Left ventricle myocardium inferior (tissue), 1 donor: ENCODE measurements around the gene RAB22A. TPM values are rescaled to one million over a fixed set of nuclear protein-coding genes. Genes with fewer than 3 reads are reported as not detected.

Source experiments
- DNase-seq: peaks from one replicate; pipeline ENCODE4 v3.0.0-alpha.2; 2020
- H3K27ac ChIP-seq: fragments of 200-600 bp; replicated peaks from 2 replicates; pipeline ENCODE4 v1.8.0; 2021
- H3K27me3 ChIP-seq: fragments of 200-600 bp; 2 replicates; pipeline ENCODE4 v1.8.0; 2021; ENCODE audit warnings: low read depth
- H3K36me3 ChIP-seq: fragments of 200-600 bp; 2 replicates; pipeline ENCODE4 v1.8.0; 2021
- H3K4me1 ChIP-seq: fragments of 200-600 bp; 2 replicates; pipeline ENCODE4 v1.8.0; 2021
- H3K4me3 ChIP-seq: fragments of 200-600 bp; 2 replicates; pipeline ENCODE4 v1.8.0; 2021; ENCODE audit warnings: mild to moderate bottlenecking, moderate library complexity
- H3K9me3 ChIP-seq: fragments of 200-600 bp; replicated peaks from 2 replicates; pipeline ENCODE4 v1.8.0; 2021
- CTCF ChIP-seq: fragments of 200-600 bp; IDR thresholded peaks from 2 replicates; pipeline ENCODE4 v1.8.0; 2021; ENCODE audit warnings: antibody characterized with exemption, mild to moderate bottlenecking, borderline replicate concordance
- intact Hi-C: fragments of 100-400 bp; cut with micrococcal nuclease; formaldehyde crosslinking; loops from one replicate; pipeline ENCODE4 v1.11.0; 2022
- total RNA-seq: library from RNA; stranded (reverse); fragmentation: NEBNext Ultra II Directional; extraction: Animal tissue kit (Norgen Biotek cat#: 25700); gene quantifications from one replicate; pipeline ENCODE4 v1.2.1, GENCODE V29; 2021
- donor health status: DM: no; HTN: yes; CAD: no; lungs with severe emphysema.

RAB22A gene
- total RNA-seq, 1 donor from 2014 or later: 6.6 TPM

GRCh38 chr20:58344741-58345140 is 35.2 kb downstream of the RAB22A start:
- intact Hi-C loops: no loop called here
- no peak for DNase-seq
- Histone ChIP-seq H3K27ac (no peak overlapping the region), H3K9me3 (no peaks in the 10 kb centered on the region), H3K36me3 (peaks cover 20% of the 10 kb centered on the region), H3K4me3 (no peak overlapping the region), H3K27me3 (no peaks in the 10 kb centered on the region), H3K4me1 (peaks cover 10% of the 10 kb centered on the region)
- no peak for TF ChIP-seq CTCF

- H3K27me3 ChIP-seq: no peaks in the 10 kb centered on the region
- no peak for TF ChIP-seq CTCF
- no peak overlapping the region for H3K4me3 ChIP-seq
- no peak for DNase-seq
- peaks cover 8% of the 10 kb centered on the region for H3K4me1 ChIP-seq
- H3K27ac ChIP-seq: no peak overlapping the region
- peaks cover 28% of the 10 kb centered on the region for H3K36me3 ChIP-seq
- intact Hi-C loops: no loop called here
- no peaks in the 10 kb centered on the region for H3K9me3 ChIP-seq
These were observed 40.1 kb downstream of the RAB22A start for GRCh38 chr20:58349570-58349969.

- H3K36me3 ChIP-seq: peaks cover 43% of the 10 kb centered on the region
- TF ChIP-seq CTCF: no peak
- H3K4me1 ChIP-seq: peaks cover 8% of the 10 kb centered on the region
- intact Hi-C loops: no loop called here
- H3K27me3 ChIP-seq: no peaks in the 10 kb centered on the region
- no peak for DNase-seq
- H3K4me3 ChIP-seq: no peak overlapping the region
- H3K9me3 ChIP-seq: no peaks in the 10 kb centered on the region
- H3K27ac ChIP-seq: no peak overlapping the region
These were observed 43.0 kb downstream of the RAB22A start for GRCh38 chr20:58352468-58352867.

- peak; percentile 18 for TF ChIP-seq CTCF
- H3K4me1 ChIP-seq: peaks cover 14% of the 10 kb centered on the region
- no peaks in the 10 kb centered on the region for H3K9me3 ChIP-seq
- no peak overlapping the region for H3K4me3 ChIP-seq
- no peaks in the 10 kb centered on the region for H3K27me3 ChIP-seq
- H3K27ac ChIP-seq: no peak overlapping the region
- peaks cover 62% of the 10 kb centered on the region for H3K36me3 ChIP-seq
- no peak for DNase-seq
- intact Hi-C loops: no loop called here
These were observed 49.9 kb downstream of the RAB22A start for GRCh38 chr20:58359441-58359840.

GRCh38 chr20:58360936-58361335 is 51.4 kb downstream of the RAB22A start:
- no peak overlapping the region for H3K4me3 ChIP-seq
- peaks cover 58% of the 10 kb centered on the region for H3K36me3 ChIP-seq
- H3K27me3 ChIP-seq: no peaks in the 10 kb centered on the region
- intact Hi-C loops: no loop called here
- H3K27ac ChIP-seq: peak overlapping the region; percentile 9
- no peak for DNase-seq
- no peak for TF ChIP-seq CTCF
- no peaks in the 10 kb centered on the region for H3K9me3 ChIP-seq
- H3K4me1 ChIP-seq: peaks cover 14% of the 10 kb centered on the region
